Measurements from ENCODE around the gene GJA10.
A peak's percentile ranks its signal among the peaks of the same experiment; 100 is the strongest.
"Not testable (repeated sequence)": the region's sequence is repeated elsewhere in the genome, so short reads cannot be mapped to it uniquely, and the experiment has no call there.

Gene GJA10

GRCh38 chr6:89894169-89894568 is at the start of gene GJA10:
TSS of gene GJA10 (plus strand) at chr6:89894469. CDS start at chr6:89894469, 0 bp downstream.
- ATAC-seq (ENCODE audit: low read depth): no peak
- Mint-ChIP-seq H3K9me3 (no peaks in the 10 kb centered on the region), H3K4me1 (peaks cover 8% of the 10 kb centered on the region), H3K36me3 (no peaks in the 10 kb centered on the region), H3K27ac (no peak within 1 kb of the TSS), H3K4me3 (no peak within 1 kb of the TSS), H3K27me3 (peaks cover 27% of the 10 kb centered on the region)
- no peak for DNase-seq (ENCODE audit: low spot score in 2 of 2)

GRCh38 chr6:89847513-89847912 is 46.8 kb upstream of the GJA10 start:
- H3K4me1 Mint-ChIP-seq: peaks cover 14% of the 10 kb centered on the region
- H3K4me3 Mint-ChIP-seq; ATAC-seq (ENCODE audit: low read depth); H3K27ac Mint-ChIP-seq; H3K27me3 Mint-ChIP-seq; H3K9me3 Mint-ChIP-seq; DNase-seq (ENCODE audit: low spot score in 2 of 2): not testable (repeated sequence)
- H3K36me3 Mint-ChIP-seq: peaks cover 15% of the 10 kb centered on the region

GRCh38 chr6:89853068-89853467 is 41.2 kb upstream of the GJA10 start:
- ATAC-seq (ENCODE audit: low read depth): no peak
- no peak overlapping the region for H3K4me3 Mint-ChIP-seq
- H3K27ac Mint-ChIP-seq: no peak overlapping the region
- no peak for DNase-seq (ENCODE audit: low spot score in 2 of 2)
- no peaks in the 10 kb centered on the region for H3K9me3 Mint-ChIP-seq
- H3K27me3 Mint-ChIP-seq: no peaks in the 10 kb centered on the region
- peaks cover 24% of the 10 kb centered on the region for H3K36me3 Mint-ChIP-seq
- H3K4me1 Mint-ChIP-seq: peaks cover 5% of the 10 kb centered on the region

- Mint-ChIP-seq H3K4me1 (peaks cover 10% of the 10 kb centered on the region), H3K36me3 (peaks cover 39% of the 10 kb centered on the region), H3K27ac (no peak overlapping the region), H3K4me3 (no peak overlapping the region), H3K27me3 (no peaks in the 10 kb centered on the region), H3K9me3 (no peaks in the 10 kb centered on the region)
- DNase-seq (ENCODE audit: low spot score in 2 of 2) (no peak), ATAC-seq (ENCODE audit: low read depth) (no peak)
Measured at GRCh38 chr6:89858041-89858440, 36.2 kb upstream of the GJA10 start.

GRCh38 chr6:89859744-89860143 is 34.5 kb upstream of the GJA10 start:
- no peak overlapping the region for H3K4me3 Mint-ChIP-seq
- H3K36me3 Mint-ChIP-seq: peaks cover 30% of the 10 kb centered on the region
- ATAC-seq (ENCODE audit: low read depth): no peak
- H3K9me3 Mint-ChIP-seq: no peaks in the 10 kb centered on the region
- H3K27me3 Mint-ChIP-seq: no peaks in the 10 kb centered on the region
- DNase-seq (ENCODE audit: low spot score in 2 of 2): no peak
- H3K27ac Mint-ChIP-seq: no peak overlapping the region
- peaks cover 10% of the 10 kb centered on the region for H3K4me1 Mint-ChIP-seq

GRCh38 chr6:89862273-89862672 is 32.0 kb upstream of the GJA10 start:
- DNase-seq (ENCODE audit: low spot score in 2 of 2) (no peak), ATAC-seq (ENCODE audit: low read depth) (peak; percentile 54)
- Mint-ChIP-seq H3K27me3 (no peaks in the 10 kb centered on the region), H3K36me3 (peaks cover 35% of the 10 kb centered on the region), H3K4me1 (peaks cover 10% of the 10 kb centered on the region), H3K27ac (peak overlapping the region; percentile 86), H3K4me3 (peak overlapping the region; percentile 6), H3K9me3 (no peaks in the 10 kb centered on the region)

- no peaks in the 10 kb centered on the region for H3K27me3 Mint-ChIP-seq
- H3K4me3 Mint-ChIP-seq: peak overlapping the region; percentile 2
- ATAC-seq (ENCODE audit: low read depth) (no peak), DNase-seq (ENCODE audit: low spot score in 2 of 2) (no peak)
- peaks cover 38% of the 10 kb centered on the region for H3K36me3 Mint-ChIP-seq
- H3K27ac Mint-ChIP-seq: peak overlapping the region; percentile 86
- H3K9me3 Mint-ChIP-seq: no peaks in the 10 kb centered on the region
- H3K4me1 Mint-ChIP-seq: peaks cover 10% of the 10 kb centered on the region
Measured at GRCh38 chr6:89862698-89863097, 31.6 kb upstream of the GJA10 start.

- Mint-ChIP-seq H3K27me3 (no peaks in the 10 kb centered on the region), H3K36me3 (peaks cover 37% of the 10 kb centered on the region), H3K4me3 (no peak overlapping the region), H3K4me1 (peaks cover 13% of the 10 kb centered on the region), H3K9me3 (no peaks in the 10 kb centered on the region), H3K27ac (no peak overlapping the region)
- DNase-seq (ENCODE audit: low spot score in 2 of 2) (no peak), ATAC-seq (ENCODE audit: low read depth) (no peak)
Measured at GRCh38 chr6:89866024-89866678, 28.1 kb upstream of the GJA10 start.

GRCh38 chr6:89873721-89874120 is 20.5 kb upstream of the GJA10 start:
- H3K4me3 Mint-ChIP-seq: no peak overlapping the region
- H3K4me1 Mint-ChIP-seq: no peaks in the 10 kb centered on the region
- ATAC-seq (ENCODE audit: low read depth) (no peak), DNase-seq (ENCODE audit: low spot score in 2 of 2) (no peak)
- no peaks in the 10 kb centered on the region for H3K9me3 Mint-ChIP-seq
- H3K27ac Mint-ChIP-seq: no peak overlapping the region
- H3K36me3 Mint-ChIP-seq: peaks cover 17% of the 10 kb centered on the region
- H3K27me3 Mint-ChIP-seq: no peaks in the 10 kb centered on the region

- no peak for ATAC-seq (ENCODE audit: low read depth)
Measured at GRCh38 chr6:89874438-89874837, 19.8 kb upstream of the GJA10 start.

GRCh38 chr6:89886378-89887120 is 7.7 kb upstream of the GJA10 start:
- Mint-ChIP-seq H3K9me3 (no peaks in the 10 kb centered on the region), H3K36me3 (no peaks in the 10 kb centered on the region), H3K27ac (no peak overlapping the region), H3K4me3 (no peak overlapping the region), H3K27me3 (peaks cover 4% of the 10 kb centered on the region), H3K4me1 (peaks cover 6% of the 10 kb centered on the region)
- ATAC-seq (ENCODE audit: low read depth): no peak
- no peak for DNase-seq (ENCODE audit: low spot score in 2 of 2)

More at GRCh38 chr6:89874438-89874837, 19.8 kb upstream of the GJA10 start:
- no peak overlapping the region for H3K27ac Mint-ChIP-seq
- no peaks in the 10 kb centered on the region for H3K4me1 Mint-ChIP-seq
- no peaks in the 10 kb centered on the region for H3K27me3 Mint-ChIP-seq
- H3K36me3 Mint-ChIP-seq: peaks cover 16% of the 10 kb centered on the region
- no peak for DNase-seq (ENCODE audit: low spot score in 2 of 2)
- H3K4me3 Mint-ChIP-seq: no peak overlapping the region
- H3K9me3 Mint-ChIP-seq: no peaks in the 10 kb centered on the region

GRCh38 chr6:89887452-89888137 is 6.7 kb upstream of the GJA10 start:
- no peaks in the 10 kb centered on the region for H3K9me3 Mint-ChIP-seq
- no peaks in the 10 kb centered on the region for H3K36me3 Mint-ChIP-seq
- DNase-seq (ENCODE audit: low spot score in 2 of 2): no peak
- H3K27me3 Mint-ChIP-seq: peaks cover 5% of the 10 kb centered on the region
- no peak overlapping the region for H3K27ac Mint-ChIP-seq
- H3K4me3 Mint-ChIP-seq: no peak overlapping the region
- no peak for ATAC-seq (ENCODE audit: low read depth)
- peaks cover 8% of the 10 kb centered on the region for H3K4me1 Mint-ChIP-seq

- H3K27me3 Mint-ChIP-seq: peaks cover 7% of the 10 kb centered on the region
- peaks cover 8% of the 10 kb centered on the region for H3K4me1 Mint-ChIP-seq
- ATAC-seq (ENCODE audit: low read depth) (no peak), DNase-seq (ENCODE audit: low spot score in 2 of 2) (no peak)
- H3K9me3 Mint-ChIP-seq: no peaks in the 10 kb centered on the region
- H3K4me3 Mint-ChIP-seq: no peak overlapping the region
- H3K36me3 Mint-ChIP-seq: no peaks in the 10 kb centered on the region
- no peak overlapping the region for H3K27ac Mint-ChIP-seq
Measured at GRCh38 chr6:89888138-89888514, 6.1 kb upstream of the GJA10 start.

GRCh38 chr6:89888871-89889270 is 5.4 kb upstream of the GJA10 start:
- no peak overlapping the region for H3K4me3 Mint-ChIP-seq

More at GRCh38 chr6:89888871-89889270, 5.4 kb upstream of the GJA10 start:
- H3K9me3 Mint-ChIP-seq: no peaks in the 10 kb centered on the region
- no peak overlapping the region for H3K27ac Mint-ChIP-seq
- peaks cover 12% of the 10 kb centered on the region for H3K27me3 Mint-ChIP-seq
- no peaks in the 10 kb centered on the region for H3K36me3 Mint-ChIP-seq
- DNase-seq (ENCODE audit: low spot score in 2 of 2) (no peak), ATAC-seq (ENCODE audit: low read depth) (no peak)
- peaks cover 8% of the 10 kb centered on the region for H3K4me1 Mint-ChIP-seq
